ENCODE data around the gene PRIMPOL.
A peak's percentile ranks its signal among the peaks of the same experiment; 100 is the strongest.
"Not testable (repeated sequence)": the region's sequence is repeated elsewhere in the genome, so short reads cannot be mapped to it uniquely, and the experiment has no call there.

PRIMPOL gene
- 7.2 to 11.3 reads per million in 2 donors for total RNA-seq

- DNase-seq = peak; percentile 91 to 98 (median 93)
Measured at GRCh38 chr4:184649026-184649970, at the start of gene PRIMPOL, which contains the start of gene CASP3. Gene PRIMPOL, plus strand, starts transcription at chr4:184649738. Its CDS starts 7,403 bp downstream, at chr4:184657141. Gene CASP3, minus strand, starts transcription at chr4:184649447. Its CDS starts 10,994 bp downstream, at chr4:184638453.

GRCh38 chr4:184600982-184601381 lies 48.6 kb upstream of the PRIMPOL start:
- DNase-seq = peak in 1 of 5 experiments; percentile 57

GRCh38 chr4:184602857-184603256 lies 46.7 kb upstream of the PRIMPOL start:
- not testable (repeated sequence) for DNase-seq

- not testable (repeated sequence) for DNase-seq
Measured at GRCh38 chr4:184607429-184607828, 42.1 kb upstream of the PRIMPOL start.

GRCh38 chr4:184612074-184612473 lies 37.5 kb upstream of the PRIMPOL start:
- no peak for DNase-seq

- DNase-seq = no peak
Measured at GRCh38 chr4:184613405-184613804, 36.1 kb upstream of the PRIMPOL start.

- DNase-seq = no peak
Measured at GRCh38 chr4:184614509-184614908, 35.0 kb upstream of the PRIMPOL start.

- DNase-seq = not testable (repeated sequence)
Measured at GRCh38 chr4:184616168-184616567, 33.4 kb upstream of the PRIMPOL start.

- no peak for DNase-seq
Measured at GRCh38 chr4:184616633-184617551, 32.6 kb upstream of the PRIMPOL start.

GRCh38 chr4:184617600-184618196 lies 31.8 kb upstream of the PRIMPOL start:
- DNase-seq = no peak

GRCh38 chr4:184620212-184620867 lies 29.2 kb upstream of the PRIMPOL start:
- DNase-seq = no peak

- no peak for DNase-seq
Measured at GRCh38 chr4:184621518-184621917, 28.0 kb upstream of the PRIMPOL start.

- DNase-seq = not testable (repeated sequence)
Measured at GRCh38 chr4:184624504-184624903, 25.0 kb upstream of the PRIMPOL start.

- peak in 1 of 5 experiments; percentile 74 for DNase-seq
Measured at GRCh38 chr4:184624972-184625554, 24.5 kb upstream of the PRIMPOL start.

- peak in 2 of 5 experiments; percentile 9 to 64 for DNase-seq
Measured at GRCh38 chr4:184625783-184626596, 23.5 kb upstream of the PRIMPOL start.

GRCh38 chr4:184628103-184628502 lies 21.4 kb upstream of the PRIMPOL start:
- no peak for DNase-seq

- DNase-seq = no peak
Measured at GRCh38 chr4:184632842-184633241, 16.7 kb upstream of the PRIMPOL start.

GRCh38 chr4:184635381-184635780 lies 14.2 kb upstream of the PRIMPOL start:
- DNase-seq = no peak

GRCh38 chr4:184636144-184636543 lies 13.4 kb upstream of the PRIMPOL start:
- no peak for DNase-seq

- no peak for DNase-seq
Measured at GRCh38 chr4:184636897-184637296, 12.6 kb upstream of the PRIMPOL start.

GRCh38 chr4:184641022-184641421 lies 8.5 kb upstream of the PRIMPOL start:
- DNase-seq = no peak

Measured in T-helper 2 cell (primary cell).